GM12873 (cell line): Measurements from ENCODE around the gene HOXA13.

ENCODE experiments used
- CTCF ChIP-seq: IDR thresholded peaks from 2 replicates; pipeline ENCODE4 v1.5.1; 2012; ENCODE audit warnings: low read depth, mild to moderate bottlenecking, moderate library complexity, low read length, control low read depth; ENCODE audit not compliant: insufficient read depth; ENCODE audit errors: missing control alignments

Gene HOXA13

GRCh38 chr7:27214239-27214950 lies 14.5 kb upstream of the HOXA13 start:
- no peak for TF ChIP-seq CTCF

- no peak for TF ChIP-seq CTCF
Measured at GRCh38 chr7:27213433-27214238, 13.7 kb upstream of the HOXA13 start.

GRCh38 chr7:27212497-27213432 lies 12.9 kb upstream of the HOXA13 start:
- TF ChIP-seq CTCF, result no peak

GRCh38 chr7:27211764-27212204 lies 11.9 kb upstream of the HOXA13 start:
- no peak for TF ChIP-seq CTCF

GRCh38 chr7:27211084-27211446 lies 11.2 kb upstream of the HOXA13 start:
- TF ChIP-seq CTCF, result no peak

GRCh38 chr7:27210441-27211083 lies 10.7 kb upstream of the HOXA13 start:
- TF ChIP-seq CTCF, result peak; percentile 83
